ENCODE results near the gene STKLD1. TPM values are rescaled to one million over a fixed set of nuclear protein-coding genes. Genes with fewer than 3 reads are reported as not detected.

The STKLD1 gene
- total RNA-seq, 4 donors from 2014 or later: 0.54 to 7.0 (median 3.7) TPM; not detected in 1

DNA sequence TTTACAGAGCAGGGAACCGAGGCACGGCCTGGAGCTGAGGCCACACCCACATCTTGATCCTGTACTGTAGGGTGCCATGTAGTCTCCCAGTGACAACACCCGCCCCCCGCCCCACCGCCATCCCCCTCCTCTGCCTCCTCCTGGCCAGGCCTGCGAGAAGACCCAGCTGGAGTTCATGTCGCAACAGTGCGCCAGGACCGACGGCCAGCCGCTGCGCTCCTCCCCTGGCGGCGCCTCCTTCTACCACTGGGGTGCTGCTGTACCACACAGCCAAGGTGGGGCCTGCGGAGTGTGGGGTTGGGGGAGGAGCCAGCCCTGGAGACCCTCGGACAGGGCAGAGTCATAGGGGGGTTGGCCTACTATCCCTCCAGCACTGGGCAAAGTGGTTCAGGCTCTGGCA, 60.5 kb downstream of the STKLD1 start:
- TF ChIP-seq, protein P1, sequence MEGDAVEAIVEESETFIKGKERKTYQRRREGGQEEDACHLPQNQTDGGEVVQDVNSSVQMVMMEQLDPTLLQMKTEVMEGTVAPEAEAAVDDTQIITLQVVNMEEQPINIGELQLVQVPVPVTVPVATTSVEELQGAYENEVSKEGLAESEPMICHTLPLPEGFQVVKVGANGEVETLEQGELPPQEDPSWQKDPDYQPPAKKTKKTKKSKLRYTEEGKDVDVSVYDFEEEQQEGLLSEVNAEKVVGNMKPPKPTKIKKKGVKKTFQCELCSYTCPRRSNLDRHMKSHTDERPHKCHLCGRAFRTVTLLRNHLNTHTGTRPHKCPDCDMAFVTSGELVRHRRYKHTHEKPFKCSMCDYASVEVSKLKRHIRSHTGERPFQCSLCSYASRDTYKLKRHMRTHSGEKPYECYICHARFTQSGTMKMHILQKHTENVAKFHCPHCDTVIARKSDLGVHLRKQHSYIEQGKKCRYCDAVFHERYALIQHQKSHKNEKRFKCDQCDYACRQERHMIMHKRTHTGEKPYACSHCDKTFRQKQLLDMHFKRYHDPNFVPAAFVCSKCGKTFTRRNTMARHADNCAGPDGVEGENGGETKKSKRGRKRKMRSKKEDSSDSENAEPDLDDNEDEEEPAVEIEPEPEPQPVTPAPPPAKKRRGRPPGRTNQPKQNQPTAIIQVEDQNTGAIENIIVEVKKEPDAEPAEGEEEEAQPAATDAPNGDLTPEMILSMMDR (IDR thresholded peaks at IDR 0.05): no peak
- no peak for TF ChIP-seq POLR2A (IDR thresholded peaks at IDR 0.05)
- intact Hi-C loops (cut with DNase I; ENCODE audit: low total_unique reads): no loop called here
- no peak overlapping the region for H3K4me3 ChIP-seq (ENCODE audit: low read depth, poor library complexity, severe bottlenecking)
- WGBS, 2 donors: 87 to 91% methylated on average over 6 to 15 of the region's 16 CpGs
- DNase-seq (ENCODE audit: low spot score in 2 of 2): no peak

DNA sequence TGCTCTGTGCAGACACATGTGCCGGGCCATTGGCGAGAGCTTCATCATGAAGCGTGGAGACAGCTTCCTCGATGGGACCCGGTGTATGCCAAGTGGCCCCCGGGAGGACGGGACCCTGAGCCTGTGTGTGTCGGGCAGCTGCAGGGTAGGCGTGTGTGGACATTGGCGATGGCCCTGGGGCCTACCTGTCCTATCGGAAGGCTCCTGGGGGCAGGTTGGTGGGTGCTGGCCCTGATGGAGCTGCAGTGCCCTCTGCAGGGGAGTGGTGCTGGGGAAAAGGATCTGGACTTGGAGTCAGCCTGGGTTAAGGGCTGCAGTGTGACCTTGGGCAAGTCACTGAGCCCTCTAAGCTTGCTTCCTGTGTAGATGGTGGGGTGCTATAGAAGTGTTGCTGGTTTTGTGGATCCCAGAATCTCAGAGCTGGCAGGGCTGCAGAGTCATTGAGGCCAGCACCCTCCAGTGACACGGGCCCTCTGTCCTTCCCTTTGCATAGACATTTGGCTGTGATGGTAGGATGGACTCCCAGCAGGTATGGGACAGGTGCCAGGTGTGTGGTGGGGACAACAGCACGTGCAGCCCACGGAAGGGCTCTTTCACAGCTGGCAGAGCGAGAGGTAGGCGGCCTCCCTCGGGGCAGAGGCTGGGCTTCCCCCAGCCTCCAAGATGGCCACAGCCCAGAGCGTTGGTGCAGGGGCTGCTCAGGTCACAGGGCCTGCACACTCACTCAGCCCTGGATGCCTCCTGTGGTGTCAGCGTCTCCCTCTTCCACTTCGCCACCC, 61.8 kb downstream of the STKLD1 start:
- H3K4me3 ChIP-seq (ENCODE audit: low read depth, poor library complexity, severe bottlenecking): no peak overlapping the region
- intact Hi-C loops (cut with DNase I; ENCODE audit: low total_unique reads): no loop called here
- no peak for DNase-seq (ENCODE audit: low spot score in 2 of 2)
- TF ChIP-seq, protein P1 (IDR thresholded peaks at IDR 0.05): no peak
- TF ChIP-seq POLR2A (IDR thresholded peaks at IDR 0.05): no peak
- 83 to 86% methylated on average over 14 to 18 of the region's 20 CpGs for WGBS, 2 donors

DNA sequence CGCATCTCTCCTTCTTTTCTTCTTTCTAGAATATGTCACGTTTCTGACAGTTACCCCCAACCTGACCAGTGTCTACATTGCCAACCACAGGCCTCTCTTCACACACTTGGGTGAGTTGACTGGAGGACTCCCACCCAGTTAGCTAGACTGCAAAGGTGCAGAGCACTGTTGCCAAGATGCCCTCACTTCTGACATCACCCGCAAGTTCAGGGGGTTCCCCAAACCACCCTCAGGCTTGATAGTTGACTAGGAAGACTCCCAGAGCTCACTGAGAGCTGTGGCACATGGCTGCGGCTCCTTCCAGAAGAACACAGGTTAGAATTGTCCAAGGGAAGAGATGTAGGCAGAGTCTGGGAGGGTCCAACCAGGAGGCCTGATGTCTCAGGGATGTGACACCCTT, 63.2 kb downstream of the STKLD1 start:
- TF ChIP-seq, protein P1 (IDR thresholded peaks at IDR 0.05): no peak
- no peak for TF ChIP-seq POLR2A (IDR thresholded peaks at IDR 0.05)
- WGBS, 2 donors: 62 to 83% methylated on average over 4 of the region's 4 CpGs
- no peak overlapping the region for H3K4me3 ChIP-seq (ENCODE audit: low read depth, poor library complexity, severe bottlenecking)
- no peak for DNase-seq (ENCODE audit: low spot score in 2 of 2)
- intact Hi-C loops (cut with DNase I; ENCODE audit: low total_unique reads): no loop called here

DNA sequence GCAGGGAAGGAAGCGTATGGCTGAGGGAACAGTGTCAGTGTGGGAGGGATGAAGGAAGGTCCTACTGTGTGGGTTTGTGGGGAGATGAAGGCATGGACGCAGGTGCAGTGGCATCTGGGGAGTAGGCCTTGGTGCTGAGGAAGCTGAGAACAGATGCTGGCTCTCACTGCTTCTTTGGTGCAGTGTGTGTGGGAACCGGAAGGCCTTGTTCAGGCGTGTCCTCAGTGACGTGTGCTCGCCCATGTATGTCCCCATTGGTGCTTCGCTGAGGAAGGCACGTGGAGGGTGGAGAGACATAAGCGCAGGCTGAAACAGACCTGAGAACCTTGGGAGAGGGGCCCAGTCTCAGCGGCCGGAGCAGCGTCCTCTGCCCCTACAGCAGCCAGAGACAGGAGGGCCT, 64.7 kb downstream of the STKLD1 start:
- DNase-seq (ENCODE audit: low spot score in 2 of 2): no peak
- 61 to 86% methylated on average over 12 of the region's 12 CpGs for WGBS, 2 donors

DNA sequence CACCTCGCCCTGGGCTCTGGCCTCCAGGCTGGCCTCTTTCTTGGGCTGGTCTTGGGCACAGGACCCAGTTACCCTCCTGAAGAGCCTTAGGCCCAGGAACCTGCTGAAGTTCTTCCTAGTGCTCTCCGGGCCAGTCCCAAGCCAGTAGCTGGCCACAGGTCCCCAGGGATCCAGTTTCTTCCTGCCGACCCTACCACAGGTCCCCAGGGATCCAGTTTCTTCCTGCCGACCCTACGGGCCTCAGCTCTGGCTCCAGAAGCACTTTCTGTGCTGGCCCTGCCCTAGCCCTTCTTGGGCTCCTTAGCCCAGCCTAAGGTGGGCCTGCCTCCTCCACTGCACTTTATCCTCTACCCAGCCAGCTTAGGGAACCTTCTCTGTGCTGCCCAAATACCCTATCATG, 65.4 kb downstream of the STKLD1 start:
- no peak for DNase-seq (ENCODE audit: low spot score in 2 of 2)
- WGBS, 2 donors: 75 to 79% methylated on average over 4 to 5 of the region's 5 CpGs
- TF ChIP-seq, protein P1 (IDR thresholded peaks at IDR 0.05): no peak
- TF ChIP-seq POLR2A (IDR thresholded peaks at IDR 0.05): no peak
- no peak overlapping the region for H3K4me3 ChIP-seq (ENCODE audit: low read depth, poor library complexity, severe bottlenecking)
- intact Hi-C loops (cut with DNase I; ENCODE audit: low total_unique reads): no loop called here

More for the DNA sequence above, 64.7 kb downstream of the STKLD1 start:
- intact Hi-C loops (cut with DNase I; ENCODE audit: low total_unique reads): no loop called here
- TF ChIP-seq POLR2A (IDR thresholded peaks at IDR 0.05): no peak
- TF ChIP-seq, protein P1 (IDR thresholded peaks at IDR 0.05): no peak
- no peak overlapping the region for H3K4me3 ChIP-seq (ENCODE audit: low read depth, poor library complexity, severe bottlenecking)

DNA sequence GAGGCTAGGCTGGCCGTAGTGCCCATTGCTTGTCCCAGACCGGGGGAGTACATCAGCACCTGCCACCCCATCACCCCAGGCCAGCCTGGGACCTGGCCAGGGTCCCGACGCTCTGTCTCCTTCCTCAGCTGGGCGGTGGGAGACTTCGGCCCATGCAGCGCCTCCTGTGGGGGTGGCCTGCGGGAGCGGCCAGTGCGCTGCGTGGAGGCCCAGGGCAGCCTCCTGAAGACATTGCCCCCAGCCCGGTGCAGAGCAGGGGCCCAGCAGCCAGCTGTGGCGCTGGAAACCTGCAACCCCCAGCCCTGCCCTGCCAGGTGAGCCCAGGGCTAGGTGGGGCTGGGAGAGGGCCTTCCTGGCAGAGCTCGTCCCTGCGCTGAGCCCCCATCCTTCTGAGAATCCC, 67.1 kb downstream of the STKLD1 start:
- WGBS, 2 donors: 93% methylated on average over 11 to 15 of the region's 15 CpGs
- intact Hi-C loops (cut with DNase I; ENCODE audit: low total_unique reads): no loop called here
- no peak for DNase-seq (ENCODE audit: low spot score in 2 of 2)
- TF ChIP-seq, protein P1 (IDR thresholded peaks at IDR 0.05): no peak
- TF ChIP-seq POLR2A (IDR thresholded peaks at IDR 0.05): no peak
- H3K4me3 ChIP-seq (ENCODE audit: low read depth, poor library complexity, severe bottlenecking): no peak overlapping the region

Data from lower leg skin (tissue), 4 donors.